Sigmoid colon (tissue), 4 donors: ENCODE results near the gene ASCL1.

Source experiments
- CTCF ChIP-seq, 4 experiments: fragments of 450-650 bp in 3 of 4; fragments of 200-600 bp in 1 of 4; IDR thresholded peaks; one replicate each; pipeline ENCODE4 v1.5.1; 2016 to 2019; ENCODE audit warnings: antibody characterized with exemption in 4 of 4, mild to moderate bottlenecking in 3 of 4, moderate library complexity in 2 of 4
- POLR2AphosphoS5 ChIP-seq, 4 donors: sonication (generic); formaldehyde crosslinking; IDR thresholded peaks; one replicate each; pipeline ENCODE4 v1.6.1; 2017; ENCODE audit warnings: antibody characterized with exemption in 4 of 4

- TF ChIP-seq CTCF (IDR thresholded peaks at IDR 0.05) (no peak), POLR2AphosphoS5 (IDR thresholded peaks at IDR 0.05) (no peak)
Measured at GRCh38 chr12:102995372-102995771, 37.9 kb downstream of the ASCL1 start.
